Measurements from ENCODE around the gene BORCS5. TPM values are rescaled to one million over a fixed set of nuclear protein-coding genes. Genes with fewer than 3 reads are reported as not detected.

Gene BORCS5
- total and polyA plus RNA-seq, 2 donors (not counting 1 experiment from before 2014, with no cell fraction given) = 13.5 to 14.4 TPM

- DNase-seq (ENCODE audit: low read depth in 2 of 2) = no peak
- no peaks in the 10 kb centered on the region for H3K27me3 ChIP-seq (ENCODE audit: control insufficient read depth, insufficient read depth, low read length)
- no peaks in the 10 kb centered on the region for H3K79me2 ChIP-seq (ENCODE audit: control insufficient read depth, insufficient read depth, low read length)
- no peaks in the 10 kb centered on the region for H3K9me3 ChIP-seq (ENCODE audit: control insufficient read depth, insufficient read depth, low read depth, low read length)
- H3K4me1 ChIP-seq (ENCODE audit: control insufficient read depth, extremely low read depth, insufficient read depth, low read length) = peaks cover 13% of the 10 kb centered on the region
- H3K27ac ChIP-seq (ENCODE audit: insufficient read depth, low read length) = no peak overlapping the region
- TF ChIP-seq CTCF (conservative IDR thresholded peaks at IDR 0.05 in 1 of 2, IDR thresholded peaks at IDR 0.05 in 1 of 2; ENCODE audit: low read depth in 1 of 2, low read length in 2 of 2) = no peak
- TF ChIP-seq EZH2 (IDR thresholded peaks at IDR 0.05; ENCODE audit: low read length, missing control alignments) = no peak
- H4K20me1 ChIP-seq (ENCODE audit: control insufficient read depth, extremely low read depth, insufficient read depth, low read length) = no peaks in the 10 kb centered on the region
- H2AFZ ChIP-seq (ENCODE audit: low read length) = no peak overlapping the region
- no peak overlapping the region for H3K4me2 ChIP-seq (ENCODE audit: extremely low read depth, insufficient read depth, low read length)
- H3K9ac ChIP-seq (ENCODE audit: insufficient read depth, low read length) = no peak overlapping the region
- no peaks in the 10 kb centered on the region for H3K36me3 ChIP-seq (ENCODE audit: control insufficient read depth, insufficient read depth, low read length)
- no peak overlapping the region for H3K4me3 ChIP-seq (replicated peaks in 1 of 4; ENCODE audit: control extremely low read depth in 1 of 4, insufficient read depth in 1 of 4, low read depth in 3 of 4, low read length in 4 of 4)
Measured at GRCh38 chr12:12511895-12512711, 155.2 kb downstream of the BORCS5 start.

GRCh38 chr12:12513416-12514006 is 156.6 kb downstream of the BORCS5 start:
- H3K27me3 ChIP-seq (ENCODE audit: control insufficient read depth, insufficient read depth, low read length) = no peaks in the 10 kb centered on the region
- H3K4me3 ChIP-seq (replicated peaks in 1 of 4; ENCODE audit: control extremely low read depth in 1 of 4, insufficient read depth in 1 of 4, low read depth in 3 of 4, low read length in 4 of 4) = no peak overlapping the region
- H3K36me3 ChIP-seq (ENCODE audit: control insufficient read depth, insufficient read depth, low read length) = no peaks in the 10 kb centered on the region
- no peaks in the 10 kb centered on the region for H3K79me2 ChIP-seq (ENCODE audit: control insufficient read depth, insufficient read depth, low read length)
- DNase-seq (ENCODE audit: low read depth in 2 of 2) = no peak
- H3K9me3 ChIP-seq (ENCODE audit: control insufficient read depth, insufficient read depth, low read depth, low read length) = no peaks in the 10 kb centered on the region
- no peaks in the 10 kb centered on the region for H4K20me1 ChIP-seq (ENCODE audit: control insufficient read depth, extremely low read depth, insufficient read depth, low read length)
- no peak overlapping the region for H3K9ac ChIP-seq (ENCODE audit: insufficient read depth, low read length)
- TF ChIP-seq EZH2 (IDR thresholded peaks at IDR 0.05; ENCODE audit: low read length, missing control alignments) (no peak), CTCF (conservative IDR thresholded peaks at IDR 0.05 in 1 of 2, IDR thresholded peaks at IDR 0.05 in 1 of 2; ENCODE audit: low read depth in 1 of 2, low read length in 2 of 2) (no peak)
- peaks cover 10% of the 10 kb centered on the region for H3K4me1 ChIP-seq (ENCODE audit: control insufficient read depth, extremely low read depth, insufficient read depth, low read length)
- no peak overlapping the region for H3K4me2 ChIP-seq (ENCODE audit: extremely low read depth, insufficient read depth, low read length)
- no peak overlapping the region for H2AFZ ChIP-seq (ENCODE audit: low read length)
- H3K27ac ChIP-seq (ENCODE audit: insufficient read depth, low read length) = no peak overlapping the region

- no peak for TF ChIP-seq CTCF (conservative IDR thresholded peaks at IDR 0.05 in 1 of 2, IDR thresholded peaks at IDR 0.05 in 1 of 2; ENCODE audit: low read depth in 1 of 2, low read length in 2 of 2)
Measured at GRCh38 chr12:12518464-12518845, 161.6 kb downstream of the BORCS5 start.

More at GRCh38 chr12:12518464-12518845, 161.6 kb downstream of the BORCS5 start:
- H3K4me1 ChIP-seq (ENCODE audit: control insufficient read depth, extremely low read depth, insufficient read depth, low read length) = no peaks in the 10 kb centered on the region
- H4K20me1 ChIP-seq (ENCODE audit: control insufficient read depth, extremely low read depth, insufficient read depth, low read length) = no peaks in the 10 kb centered on the region
- no peaks in the 10 kb centered on the region for H3K36me3 ChIP-seq (ENCODE audit: control insufficient read depth, insufficient read depth, low read length)
- H3K4me3 ChIP-seq (replicated peaks in 1 of 4; ENCODE audit: control extremely low read depth in 1 of 4, insufficient read depth in 1 of 4, low read depth in 3 of 4, low read length in 4 of 4) = no peak overlapping the region
- no peak for DNase-seq (ENCODE audit: low read depth in 2 of 2)
- no peak overlapping the region for H3K4me2 ChIP-seq (ENCODE audit: extremely low read depth, insufficient read depth, low read length)
- no peaks in the 10 kb centered on the region for H3K79me2 ChIP-seq (ENCODE audit: control insufficient read depth, insufficient read depth, low read length)
- no peaks in the 10 kb centered on the region for H3K27me3 ChIP-seq (ENCODE audit: control insufficient read depth, insufficient read depth, low read length)
- no peak overlapping the region for H2AFZ ChIP-seq (ENCODE audit: low read length)
- no peak overlapping the region for H3K9ac ChIP-seq (ENCODE audit: insufficient read depth, low read length)
- H3K9me3 ChIP-seq (ENCODE audit: control insufficient read depth, insufficient read depth, low read depth, low read length) = no peaks in the 10 kb centered on the region
- no peak overlapping the region for H3K27ac ChIP-seq (ENCODE audit: insufficient read depth, low read length)

All from fibroblast of lung (primary cell).